OCI-LY7 (cell line): ENCODE results near the gene WT1.

ENCODE experiments used
- CTCF ChIP-seq: fragments of 200-600 bp; sonication (generic); conservative IDR thresholded peaks from 2 replicates; pipeline ENCODE4 v1.5.1; 2014; ENCODE audit warnings: mild to moderate bottlenecking, antibody characterized with exemption, low read length, moderate library complexity, mixed read lengths
- EZH2phosphoT487 ChIP-seq: fragments of 200-600 bp; sonication (generic); IDR thresholded peaks from 2 replicates; pipeline ENCODE4 v1.6.1; 2018; ENCODE audit warnings: low read depth, borderline replicate concordance, mild to moderate bottlenecking, mixed run types, antibody characterized with exemption, low read length, moderate library complexity, mixed read lengths

GRCh38 chr11:32420937-32421901 is 14.1 kb downstream of the WT1 start:
- no peak for TF ChIP-seq CTCF
- TF ChIP-seq EZH2phosphoT487: no peak
